Thyroid gland (tissue), 4 donors: ENCODE data around the gene PCED1A. TPM values are rescaled to one million over a fixed set of nuclear protein-coding genes. Genes with fewer than 3 reads are reported as not detected.

Experiments
- DNase-seq, 2 donors: peaks; one replicate each; pipeline ENCODE4 v3.0.0-alpha.2; 2019
- H3K27ac ChIP-seq, 3 donors: fragments of 200-600 bp; sonication (generic); 1 replicate in 2 of 3; 2 replicates in 1 of 3; pipeline ENCODE4 v1.5.1; 2016 to 2019; ENCODE audit warnings: mild to moderate bottlenecking in 1 of 3, moderate library complexity in 1 of 3
- H3K27me3 ChIP-seq: fragments of 200-600 bp; sonication (generic); one replicate; pipeline ENCODE4 v1.5.1; 2019
- H3K36me3 ChIP-seq, 2 donors: fragments of 200-600 bp; sonication (generic); one replicate each; pipeline ENCODE4 v1.5.1; 2016 to 2019
- H3K4me1 ChIP-seq, 2 donors: fragments of 200-600 bp; sonication (generic); one replicate each; pipeline ENCODE4 v1.5.1; 2017 to 2019
- H3K4me3 ChIP-seq, 3 donors: fragments of 200-600 bp; sonication (generic); replicated peaks in 1 of 3; 1 replicate in 2 of 3; 2 replicates in 1 of 3; pipeline ENCODE4 v1.5.1; 2016; ENCODE audit warnings: mild to moderate bottlenecking in 1 of 3
- H3K9me3 ChIP-seq: fragments of 200-600 bp; sonication (generic); one replicate; pipeline ENCODE4 v1.5.1; 2017
- CTCF ChIP-seq, 6 experiments: fragments of 200-600 bp in 3 of 6; fragments of 450-650 bp in 3 of 6; sonication (generic) in 3 of 6; IDR thresholded peaks; one replicate each; pipeline ENCODE4 v1.5.1; 2016 to 2019; ENCODE audit warnings: antibody characterized with exemption in 6 of 6, mild to moderate bottlenecking in 2 of 6, inconsistent platforms in 1 of 6, moderate library complexity in 1 of 6
- POLR2A ChIP-seq, 2 donors: fragments of 450-650 bp; IDR thresholded peaks; one replicate each; pipeline ENCODE4 v1.6.1; 2017; ENCODE audit warnings: antibody characterized with exemption in 2 of 2, mild to moderate bottlenecking in 2 of 2, moderate library complexity in 1 of 2
- WGBS, 2 donors: methylation state at CpG; one replicate each; pipeline ENCODE4 v1.1.5; 2017; 5-methylcytosine and 5-hydroxymethylcytosine counted together
- intact Hi-C: fragments of 100-400 bp; cut with DNase I; formaldehyde crosslinking; loops from one replicate; pipeline ENCODE4 v1.15.1; 2023
- total RNA-seq, 4 donors: library from RNA; depleted of rRNA; stranded (reverse); fragments of >200 nt; gene quantifications; one replicate each; pipeline ENCODE4 v1.2.3, GENCODE V29; 2016

PCED1A gene
- total RNA-seq, 4 donors from 2014 or later = 38.0 to 95.9 (median 63.4) TPM

DNA sequence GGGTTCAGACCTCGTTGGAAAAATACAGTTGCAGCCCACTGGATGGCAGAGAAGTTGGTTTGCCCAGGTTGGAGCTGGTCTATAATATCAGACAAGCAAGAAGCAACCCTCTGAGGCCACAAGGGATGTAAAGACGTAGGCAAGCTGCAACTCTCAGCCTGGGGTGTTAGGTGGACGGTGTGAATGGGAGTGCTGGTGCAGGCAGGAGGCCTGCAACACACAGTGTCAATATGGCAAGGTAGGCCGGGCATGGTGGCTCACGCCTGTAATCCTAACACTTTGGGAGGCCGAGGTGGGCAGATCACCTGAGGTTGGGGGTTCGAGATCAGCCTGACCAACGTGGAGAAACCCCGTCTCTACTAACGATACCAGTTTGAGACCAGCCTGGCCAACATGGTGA, 10.6 kb upstream of the PCED1A start:
- Histone ChIP-seq H3K4me1 (no peaks in the 10 kb centered on the region), H3K9me3 (no peaks in the 10 kb centered on the region), H3K4me3 (no peak overlapping the region), H3K27me3 (no peaks in the 10 kb centered on the region), H3K36me3 (no peaks in the 10 kb centered on the region), H3K27ac (no peak overlapping the region)
- DNase-seq = no peak
- WGBS, 2 donors = 93 to 95% methylated on average over 10 of the region's 10 CpGs
- TF ChIP-seq POLR2A (IDR thresholded peaks at IDR 0.05) (no peak), CTCF (IDR thresholded peaks at IDR 0.05) (no peak)
- intact Hi-C loops = no loop called here

GRCh38 chr20:2849529-2849928, 9.1 kb upstream of the PCED1A start:
- no peak for TF ChIP-seq POLR2A (IDR thresholded peaks at IDR 0.05)
- no peak for TF ChIP-seq CTCF (IDR thresholded peaks at IDR 0.05)
- Histone ChIP-seq H3K4me3 (no peak overlapping the region), H3K27ac (no peak overlapping the region), H3K36me3 (no peaks in the 10 kb centered on the region), H3K27me3 (no peaks in the 10 kb centered on the region), H3K4me1 (no peaks in the 10 kb centered on the region), H3K9me3 (no peaks in the 10 kb centered on the region)
- DNase-seq = no peak
- WGBS, 2 donors = 87 to 98% methylated on average over 4 of the region's 4 CpGs
- intact Hi-C loops = loop anchor here (10.0 kb wide), 1 partner anchor 95 kb away; no protein-coding TSS in a partner anchor

GRCh38 chr20:2847802-2848201, 7.3 kb upstream of the PCED1A start:
- Histone ChIP-seq H3K4me1 (no peaks in the 10 kb centered on the region), H3K27me3 (no peaks in the 10 kb centered on the region), H3K4me3 (no peak overlapping the region), H3K9me3 (no peaks in the 10 kb centered on the region), H3K27ac (no peak overlapping the region), H3K36me3 (no peaks in the 10 kb centered on the region)
- WGBS, 2 donors = 94 to 97% methylated on average over 4 of the region's 4 CpGs
- DNase-seq = no peak
- TF ChIP-seq CTCF (IDR thresholded peaks at IDR 0.05) = no peak
- no peak for TF ChIP-seq POLR2A (IDR thresholded peaks at IDR 0.05)
- intact Hi-C loops = loop anchor here (10.0 kb wide), 1 partner anchor 93 kb away; no protein-coding TSS in a partner anchor

GRCh38 chr20:2846698-2847097, 6.2 kb upstream of the PCED1A start:
- no peak overlapping the region for H3K27ac ChIP-seq
- 82% methylated on average over 5 of the region's 5 CpGs for WGBS, 2 donors
- H3K4me3 ChIP-seq = no peak overlapping the region
- no peaks in the 10 kb centered on the region for H3K9me3 ChIP-seq
- TF ChIP-seq POLR2A (IDR thresholded peaks at IDR 0.05) (no peak), CTCF (IDR thresholded peaks at IDR 0.05) (no peak)
- no peak for DNase-seq
- H3K27me3 ChIP-seq = no peaks in the 10 kb centered on the region
- intact Hi-C loops = loop anchor here (10.0 kb wide), 1 partner anchor 92 kb away; no protein-coding TSS in a partner anchor
- peaks cover 4 to 6% of the 10 kb centered on the region in 2 donors for H3K4me1 ChIP-seq
- no peaks in the 10 kb centered on the region for H3K36me3 ChIP-seq

DNA sequence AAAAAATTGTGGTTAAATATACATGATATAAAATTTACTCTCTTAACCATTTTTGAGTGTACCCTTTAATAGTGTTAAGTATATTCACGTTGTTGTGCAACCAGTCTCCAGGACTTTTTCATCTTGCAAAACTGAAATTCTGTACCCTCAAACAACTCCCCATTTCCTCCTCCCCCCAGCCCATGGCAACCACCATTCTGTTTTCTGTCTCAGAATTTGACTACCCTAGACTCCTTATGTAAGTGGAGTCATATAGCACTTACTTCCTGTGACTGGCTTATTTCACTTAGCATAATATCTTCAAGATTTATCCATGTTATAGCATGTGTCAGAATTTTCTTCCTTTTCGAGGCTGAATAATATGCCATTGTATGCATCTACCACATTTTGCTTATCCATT, 5.2 kb upstream of the PCED1A start:
- intact Hi-C loops = loop anchor here (10.0 kb wide), 1 partner anchor 91 kb away; no protein-coding TSS in a partner anchor
- no peak for DNase-seq
- Histone ChIP-seq H3K4me1 (peaks cover 9 to 11% of the 10 kb centered on the region in 2 donors), H3K27me3 (no peaks in the 10 kb centered on the region), H3K4me3 (no peak overlapping the region), H3K36me3 (no peaks in the 10 kb centered on the region), H3K9me3 (no peaks in the 10 kb centered on the region), H3K27ac (no peak overlapping the region)
- TF ChIP-seq CTCF (IDR thresholded peaks at IDR 0.05) = no peak
- TF ChIP-seq POLR2A (IDR thresholded peaks at IDR 0.05) = no peak
- 86 to 92% methylated on average over 2 of the region's 2 CpGs for WGBS, 2 donors
